ENCODE data around the gene ATP2C1.
"Not testable (repeated sequence)": the region's sequence is repeated elsewhere in the genome, so short reads cannot be mapped to it uniquely, and the experiment has no call there.

The ATP2C1 gene

DNA sequence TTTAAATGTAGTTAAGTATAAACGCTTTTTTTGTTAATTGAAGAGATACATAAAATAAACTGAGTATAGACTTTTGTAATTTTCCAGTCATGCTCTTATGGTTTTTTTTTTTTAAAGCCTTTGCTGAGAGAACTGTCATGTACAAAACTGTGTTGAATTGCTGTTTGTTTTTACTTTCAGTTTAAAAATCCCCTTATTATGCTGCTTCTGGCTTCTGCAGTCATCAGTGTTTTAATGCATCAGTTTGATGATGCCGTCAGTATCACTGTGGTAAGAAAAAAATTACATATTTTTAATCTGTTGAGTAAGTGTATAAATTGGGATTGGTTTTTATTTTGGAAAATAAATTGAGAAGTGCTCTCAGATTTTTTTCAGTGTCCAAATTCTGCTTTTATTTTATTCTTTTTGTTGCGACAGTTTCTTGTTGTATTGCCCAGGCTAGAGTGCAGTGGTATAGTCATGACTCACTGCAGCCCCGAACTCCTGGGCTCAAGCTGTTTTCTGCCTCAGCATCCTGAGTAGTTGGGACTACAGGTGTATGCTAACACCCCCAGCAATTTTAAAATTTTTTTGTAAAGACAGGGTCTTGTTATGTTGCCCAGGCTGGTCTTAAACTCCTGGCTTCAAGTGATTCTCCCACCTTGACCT is 40.7 kb downstream of the ATP2C1 start:
- DNase-seq (ENCODE audit: low read depth in 3 of 3): no peak

DNA sequence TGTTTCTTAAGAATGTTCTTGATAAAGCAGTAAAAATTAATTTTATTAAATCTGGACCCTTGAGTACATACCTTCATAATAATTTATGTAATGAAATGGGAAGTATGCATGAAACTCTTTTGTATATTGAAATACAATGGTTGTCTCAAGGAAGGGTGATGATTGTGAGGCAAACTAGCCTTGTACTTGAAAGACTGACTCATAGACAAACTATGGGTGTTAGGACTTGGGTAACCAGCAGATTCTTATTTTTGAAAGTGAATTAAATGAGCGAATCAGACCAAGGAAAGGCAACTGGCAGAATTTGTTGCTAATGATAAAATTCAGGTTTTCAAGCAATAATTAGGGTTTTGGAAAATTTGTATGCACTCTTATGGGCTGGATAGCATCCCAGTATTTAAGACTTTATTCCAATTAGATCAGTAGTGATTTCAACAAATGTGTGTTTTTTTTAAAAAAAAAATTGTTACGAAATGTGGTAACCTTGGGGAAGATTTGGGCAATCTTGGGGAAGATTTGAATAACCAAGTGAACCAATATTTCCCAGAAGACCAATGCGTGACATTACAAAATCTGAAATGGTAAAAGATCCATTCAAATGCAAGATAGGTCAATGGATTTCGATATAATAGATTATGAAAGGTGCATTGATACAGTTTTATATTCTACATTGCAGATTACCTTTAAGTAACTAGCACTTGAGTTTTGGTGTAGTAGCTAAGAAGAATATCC is 42.0 kb downstream of the ATP2C1 start:
- no peak for DNase-seq (ENCODE audit: low read depth in 3 of 3)

DNA sequence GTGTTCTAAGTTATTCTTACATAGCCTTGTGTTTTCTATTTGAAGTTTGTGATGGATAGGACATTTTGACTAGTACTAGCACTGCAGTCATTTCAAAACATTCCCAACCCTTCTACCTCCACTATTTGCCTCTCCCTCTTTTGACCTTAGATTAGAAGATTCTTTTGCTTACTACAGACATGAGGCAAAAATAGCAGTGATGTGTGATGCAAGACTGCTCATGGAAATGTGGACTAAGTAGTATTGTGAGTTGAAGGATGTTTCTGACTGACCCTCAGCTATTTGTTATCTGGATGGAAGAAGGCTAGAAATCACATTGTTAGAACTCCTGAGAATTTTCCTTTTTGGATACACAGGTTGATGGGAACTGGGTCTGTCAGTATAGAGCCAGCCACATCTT is 45.9 kb downstream of the ATP2C1 start:
- DNase-seq (ENCODE audit: low read depth in 3 of 3): no peak

DNA sequence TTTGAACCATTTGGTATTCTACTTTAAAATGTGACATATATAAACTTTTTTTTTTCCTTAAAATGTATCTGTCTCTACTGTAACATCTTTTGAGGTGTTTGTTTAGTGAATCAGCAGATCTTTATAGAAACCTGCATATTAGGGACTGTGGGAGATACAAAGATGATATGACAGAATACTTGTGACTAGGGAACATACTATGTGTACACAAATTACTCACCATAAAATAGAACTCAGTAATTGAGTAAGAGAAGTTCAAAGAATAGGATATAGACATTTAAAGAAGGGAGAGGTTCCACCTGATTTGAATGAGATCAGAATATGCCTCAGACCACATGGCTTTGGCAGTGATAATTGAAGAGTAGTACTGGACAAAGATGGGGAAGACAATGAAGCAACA is 47.9 kb downstream of the ATP2C1 start:
- no peak for DNase-seq (ENCODE audit: low read depth in 3 of 3)

DNA sequence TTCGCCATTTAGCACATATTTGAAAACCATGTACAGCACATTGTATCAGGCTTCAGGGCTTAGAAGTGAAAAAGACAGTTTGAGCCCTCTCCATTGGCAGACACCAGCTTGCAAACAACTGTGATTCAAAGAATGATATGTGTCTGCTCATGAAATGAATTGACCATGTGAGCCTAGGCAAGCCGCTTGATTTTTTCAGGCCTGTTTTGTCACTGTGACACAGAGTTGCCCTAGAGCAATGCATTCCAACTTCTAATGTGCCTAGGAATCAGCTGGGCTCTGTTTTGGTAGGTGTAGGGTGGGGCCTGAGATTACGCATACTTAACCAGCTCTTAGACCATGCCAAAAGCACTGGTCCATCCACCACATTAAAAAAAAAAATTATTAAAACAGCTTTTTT is 53.0 kb downstream of the ATP2C1 start:
- DNase-seq (ENCODE audit: low read depth in 3 of 3): no peak

DNA sequence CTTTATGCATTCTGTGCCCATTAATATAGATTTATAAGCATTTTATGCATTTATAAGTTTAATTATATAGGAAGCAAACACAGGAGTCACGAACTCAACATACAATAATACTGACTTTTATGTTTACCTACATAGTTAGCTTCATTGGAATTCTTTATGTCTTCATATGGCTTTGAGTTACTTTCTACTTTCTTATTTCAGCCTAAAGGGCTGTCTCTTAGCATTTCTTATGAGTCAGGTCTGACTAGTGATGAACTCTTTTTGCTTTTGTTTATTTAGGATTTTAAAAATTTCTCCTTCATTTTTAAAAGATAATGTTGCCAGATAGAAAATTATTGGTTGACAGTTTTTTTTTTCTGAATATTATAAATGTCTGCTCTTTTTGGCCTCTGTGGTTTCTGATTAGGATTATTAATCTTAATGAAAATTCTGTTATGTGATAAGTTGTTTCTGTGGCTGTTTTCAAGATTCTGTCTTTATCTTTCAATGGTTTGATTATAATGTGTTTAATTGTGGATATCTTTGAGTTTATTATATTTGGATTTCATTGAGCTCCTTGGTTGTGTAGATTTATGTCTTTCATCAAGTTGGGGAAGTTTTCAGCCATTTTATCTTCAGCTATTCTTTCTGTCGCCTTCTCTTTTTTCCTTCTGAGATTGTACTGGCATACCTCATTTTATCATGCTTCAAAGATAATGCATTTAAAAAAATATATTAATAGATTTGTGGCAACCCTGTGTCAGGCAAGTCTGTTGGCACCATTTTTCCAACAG is 54.3 kb downstream of the ATP2C1 start:
- DNase-seq (ENCODE audit: low read depth in 3 of 3): no peak

DNA sequence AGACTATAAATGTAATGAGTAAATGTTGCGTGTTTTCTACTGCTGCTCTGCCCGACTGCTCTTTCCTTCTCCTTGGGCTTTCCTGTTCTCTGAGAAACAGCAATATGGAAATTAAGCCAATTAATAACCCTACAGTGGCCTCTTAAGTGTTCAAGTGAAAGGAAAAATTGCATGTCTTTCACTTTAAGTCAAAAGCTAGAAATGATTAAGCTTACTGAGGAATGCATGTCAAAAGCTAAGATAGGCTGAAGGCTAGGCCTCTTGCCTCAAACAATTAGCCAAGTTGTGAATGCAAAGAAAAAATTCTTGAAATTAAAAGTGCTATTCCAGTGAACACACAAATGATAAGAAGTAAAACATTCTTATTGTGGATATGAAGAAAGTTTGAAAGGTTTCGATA is 55.0 kb downstream of the ATP2C1 start:
- DNase-seq (ENCODE audit: low read depth in 3 of 3): no peak

DNA sequence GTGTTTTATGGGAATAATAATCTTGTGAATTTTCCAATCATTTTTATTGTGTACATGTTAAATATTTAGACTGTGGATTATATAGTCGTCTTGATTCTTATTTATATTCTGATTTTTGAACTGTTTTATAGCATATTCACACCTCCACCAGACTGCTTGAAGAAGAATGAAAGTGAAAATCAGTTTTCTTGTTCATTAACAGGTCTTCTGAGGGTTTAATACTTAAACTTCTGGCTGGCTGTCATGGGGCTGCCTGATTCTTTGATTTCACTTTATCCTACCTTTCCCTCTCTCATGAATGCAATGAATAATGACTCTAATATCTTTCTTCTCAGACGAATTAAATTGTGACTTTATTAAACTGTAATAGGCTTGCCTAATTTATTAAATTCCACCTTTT is 56.2 kb downstream of the ATP2C1 start:
- DNase-seq (ENCODE audit: low read depth in 3 of 3): no peak

DNA sequence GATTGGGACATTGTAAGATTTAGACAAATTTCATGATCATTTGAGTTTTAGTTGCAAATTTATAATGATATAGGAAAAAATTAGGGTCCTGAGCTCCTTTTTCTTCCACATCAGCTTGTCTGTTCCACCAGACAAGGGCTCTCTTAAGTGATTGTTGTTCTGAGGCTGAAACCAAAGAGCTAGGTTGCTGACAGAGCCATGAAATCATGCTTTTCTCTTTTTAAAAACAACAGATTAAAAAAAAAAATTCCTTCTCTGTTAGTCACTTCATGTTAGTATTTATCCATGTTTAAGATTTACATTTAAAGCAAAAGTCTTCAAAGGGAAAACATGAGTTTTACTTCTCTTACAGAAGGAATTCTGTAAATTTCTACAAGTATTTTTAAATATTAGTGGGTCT is 56.8 kb downstream of the ATP2C1 start:
- DNase-seq (ENCODE audit: low read depth in 3 of 3): no peak

DNA sequence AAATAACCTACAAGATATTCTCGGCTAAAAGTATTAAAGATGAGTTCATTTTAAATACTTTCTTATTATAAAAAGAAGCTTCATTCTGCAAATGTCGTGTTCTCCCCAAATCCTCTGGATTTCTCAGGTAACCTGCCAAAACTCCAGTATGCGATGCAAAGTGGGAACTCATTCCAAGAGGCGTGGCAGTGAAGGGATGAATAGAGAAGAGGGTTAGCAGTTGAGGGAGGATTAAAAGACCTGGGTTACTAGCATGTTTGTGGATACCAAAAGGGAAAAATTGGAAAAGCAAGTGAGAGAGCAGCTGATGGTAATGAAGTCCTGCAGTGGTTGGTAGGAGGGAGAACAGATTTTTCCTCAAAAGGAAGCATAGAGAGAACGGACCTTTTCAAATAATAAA is 61.6 kb downstream of the ATP2C1 start:
- no peak for DNase-seq (ENCODE audit: low read depth in 3 of 3)

DNA sequence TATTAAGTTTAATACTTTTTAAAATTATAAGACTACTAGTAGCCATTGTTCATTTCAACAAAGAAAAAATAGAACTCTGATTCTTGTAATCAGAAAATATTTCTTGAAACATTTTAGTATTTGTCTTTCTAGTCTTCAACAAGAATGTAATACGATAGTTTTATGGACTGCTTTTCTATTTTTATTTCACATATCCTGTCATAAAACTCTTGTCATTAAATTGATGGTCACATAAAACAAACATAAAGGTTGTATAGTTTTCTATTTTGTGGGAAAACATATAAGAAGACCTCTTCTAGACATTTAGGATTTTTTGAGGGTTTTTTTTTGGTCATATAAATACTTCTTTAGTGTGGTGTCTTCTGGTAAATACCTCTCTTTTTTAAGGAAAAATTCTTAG is 62.4 kb downstream of the ATP2C1 start:
- no peak for DNase-seq (ENCODE audit: low read depth in 3 of 3)

DNA sequence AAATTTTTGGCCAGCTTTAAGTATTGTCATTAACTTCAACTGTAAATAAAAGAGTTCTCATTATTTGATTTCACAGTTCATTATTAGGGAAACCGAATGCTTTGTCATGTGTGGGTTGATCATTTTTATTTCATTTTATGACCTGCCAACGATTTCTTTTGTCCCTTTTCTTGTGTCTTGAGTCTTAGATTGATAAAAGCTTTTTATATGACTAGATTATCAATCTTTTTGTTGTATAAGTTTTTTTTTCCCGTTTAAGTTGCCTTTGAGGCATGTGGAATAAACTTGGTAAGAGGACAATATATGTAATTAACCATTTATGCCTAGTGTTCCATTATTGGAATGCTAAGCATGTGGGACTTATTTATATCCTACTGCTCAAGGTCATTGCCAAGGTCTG is 62.8 kb downstream of the ATP2C1 start:
- DNase-seq (ENCODE audit: low read depth in 3 of 3): no peak

DNA sequence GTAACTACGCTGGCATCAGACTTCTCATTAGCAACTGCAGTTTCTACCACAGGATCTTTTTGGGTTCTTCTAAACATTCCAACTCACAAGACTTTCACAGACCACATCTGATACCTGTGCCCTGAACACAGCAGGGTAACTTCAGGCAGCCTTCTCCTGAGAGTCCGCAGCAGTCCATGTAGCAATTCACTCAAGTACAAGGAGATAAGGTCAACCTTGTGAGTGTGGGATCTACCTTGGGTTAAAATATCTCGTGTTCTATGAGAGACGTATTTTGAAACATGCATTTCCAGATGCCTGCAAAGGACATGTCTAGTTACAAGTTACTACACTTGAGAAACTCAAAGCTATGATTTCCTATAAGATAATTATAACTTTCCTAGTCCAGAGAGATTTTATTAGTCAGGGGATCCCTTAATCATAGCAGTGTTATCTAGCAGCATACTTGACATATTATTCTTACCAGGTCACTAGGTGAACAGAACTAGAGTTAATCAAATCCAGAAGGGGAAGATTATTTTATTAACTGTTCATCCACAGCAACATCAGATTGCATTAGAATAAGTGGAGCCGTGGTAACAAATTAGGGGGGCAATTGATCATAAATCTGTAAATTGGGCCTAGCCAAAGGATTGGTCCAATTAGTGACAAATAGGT is 66.4 kb downstream of the ATP2C1 start:
- no peak for DNase-seq (ENCODE audit: low read depth in 3 of 3)

DNA sequence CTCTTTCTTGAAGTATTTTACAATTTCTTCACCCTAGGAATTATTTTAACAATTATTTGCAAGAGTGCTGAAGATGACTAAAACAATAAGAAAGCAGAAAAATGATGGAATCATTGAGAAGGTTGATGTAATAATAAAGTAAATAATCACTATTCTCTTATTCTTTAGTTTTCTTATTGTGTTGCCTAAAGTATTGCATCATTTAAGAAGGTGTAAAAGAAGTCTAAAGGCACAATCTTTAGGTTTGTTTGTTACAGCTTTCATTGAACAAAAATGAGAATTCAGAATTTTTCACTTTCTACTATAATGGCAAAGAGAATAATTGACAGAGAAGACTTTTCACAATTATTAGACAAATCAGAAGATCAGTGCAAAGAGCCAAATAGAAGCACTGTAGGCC is 67.6 kb downstream of the ATP2C1 start:
- no peak for DNase-seq (ENCODE audit: low read depth in 3 of 3)

DNA sequence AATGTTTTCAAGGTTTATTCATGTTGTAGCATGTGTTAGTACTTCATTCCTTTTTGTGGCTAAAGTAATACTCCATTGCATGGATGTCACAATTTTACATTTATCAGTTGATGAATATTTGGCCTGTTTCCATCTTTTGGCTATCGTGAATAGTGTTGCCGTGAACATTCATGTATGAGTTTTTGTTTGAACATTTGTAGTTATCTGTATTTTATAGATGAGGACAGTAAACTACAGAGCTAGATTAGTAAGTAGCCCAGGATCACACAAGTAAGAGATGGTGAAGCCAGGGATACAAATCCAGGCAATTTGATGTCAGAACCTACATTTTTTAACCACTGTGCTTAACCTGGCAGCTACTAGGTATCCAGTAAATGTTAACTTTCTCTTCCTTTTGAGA is 69.6 kb downstream of the ATP2C1 start:
- no peak for DNase-seq (ENCODE audit: low read depth in 3 of 3)

DNA sequence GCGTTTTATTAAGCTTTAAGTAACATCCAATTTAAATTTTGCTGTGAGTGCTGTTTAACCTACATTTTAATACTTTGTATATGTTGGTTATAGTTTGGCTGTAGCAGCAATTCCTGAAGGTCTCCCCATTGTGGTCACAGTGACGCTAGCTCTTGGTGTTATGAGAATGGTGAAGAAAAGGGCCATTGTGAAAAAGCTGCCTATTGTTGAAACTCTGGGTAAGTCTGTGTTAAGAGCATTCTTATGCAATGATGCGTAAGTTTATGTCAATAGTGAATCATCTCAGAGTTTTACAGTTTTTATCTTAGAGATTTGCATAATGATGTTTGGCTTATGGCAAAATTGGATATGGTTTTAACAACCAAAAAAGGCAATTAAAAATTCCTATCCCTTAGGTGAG is 70.0 kb downstream of the ATP2C1 start:
- DNase-seq (ENCODE audit: low read depth in 3 of 3): no peak

DNA sequence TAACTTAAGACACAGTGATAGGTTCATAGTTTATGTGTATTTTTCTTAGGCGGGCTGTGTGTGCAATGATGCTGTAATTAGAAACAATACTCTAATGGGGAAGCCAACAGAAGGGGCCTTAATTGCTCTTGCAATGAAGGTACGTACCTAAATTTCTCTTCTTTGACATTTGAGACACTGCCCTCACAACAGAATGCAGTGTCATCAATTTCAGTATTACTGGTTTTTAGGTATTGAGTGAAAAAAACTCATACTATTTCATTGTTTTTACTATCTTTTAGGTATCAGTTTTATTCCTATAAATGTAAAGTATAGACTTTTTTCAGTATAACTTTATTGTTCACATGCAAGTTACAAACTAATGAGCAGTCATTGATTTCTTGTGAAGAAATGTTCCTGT is 73.4 kb downstream of the ATP2C1 start:
- no peak for DNase-seq (ENCODE audit: low read depth in 3 of 3)

DNA sequence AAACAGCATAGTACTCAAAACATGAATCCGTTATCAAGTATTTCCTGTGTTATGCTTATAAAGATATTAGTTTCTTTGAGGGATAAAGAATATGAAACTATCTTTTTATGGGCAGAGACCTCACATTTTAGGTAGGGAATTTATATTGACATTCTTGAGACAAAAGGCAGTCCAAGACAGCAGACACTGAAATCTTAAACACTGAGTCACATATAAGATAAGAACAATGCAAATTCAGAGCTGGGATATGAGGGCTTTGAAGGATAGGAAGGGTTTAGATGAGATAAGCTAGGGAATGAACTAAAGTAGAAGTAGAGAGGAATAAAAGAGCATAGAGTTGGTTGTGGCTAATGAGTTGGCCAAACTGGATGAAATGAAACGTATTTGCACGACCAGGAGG is 74.3 kb downstream of the ATP2C1 start:
- no peak for DNase-seq (ENCODE audit: low read depth in 3 of 3)

DNA sequence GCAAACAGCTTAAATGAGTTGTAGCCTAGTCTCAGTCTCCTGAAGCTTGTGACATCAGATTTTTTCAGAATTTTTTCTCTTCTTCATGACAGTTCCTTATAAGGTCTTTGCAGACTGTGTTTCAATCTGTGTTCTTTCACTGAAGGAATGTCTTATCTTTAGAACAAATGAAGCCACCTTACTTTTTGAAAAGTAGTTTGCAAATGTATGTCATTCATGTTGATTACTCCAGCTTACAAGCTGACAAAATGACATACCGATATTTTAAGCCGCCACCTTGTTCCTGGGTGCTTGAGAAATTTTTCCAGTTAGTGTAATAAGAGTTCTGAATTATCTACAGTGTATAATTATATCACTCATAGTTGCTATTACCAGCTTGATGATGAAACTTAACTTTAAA is 75.7 kb downstream of the ATP2C1 start:
- DNase-seq (ENCODE audit: low read depth in 3 of 3): no peak

DNA sequence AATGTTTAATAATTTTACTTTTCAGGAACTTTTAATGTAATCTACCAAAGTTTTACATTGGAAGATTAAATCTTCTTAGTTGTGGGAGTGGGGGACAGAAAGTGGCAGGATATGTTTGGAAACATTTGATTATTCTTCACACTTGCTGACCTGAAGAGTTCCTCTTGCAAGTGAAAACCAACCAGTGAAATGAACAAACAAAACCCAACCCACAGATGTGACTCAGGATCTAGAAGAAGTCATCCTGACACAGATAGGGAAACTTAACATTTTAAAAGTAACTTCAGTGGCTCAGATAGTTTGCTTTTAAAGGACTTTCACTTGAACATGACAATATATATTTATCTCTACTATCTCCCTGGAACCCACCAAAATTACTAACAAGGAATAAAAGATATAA is 77.3 kb downstream of the ATP2C1 start:
- no peak for DNase-seq (ENCODE audit: low read depth in 3 of 3)

DNA sequence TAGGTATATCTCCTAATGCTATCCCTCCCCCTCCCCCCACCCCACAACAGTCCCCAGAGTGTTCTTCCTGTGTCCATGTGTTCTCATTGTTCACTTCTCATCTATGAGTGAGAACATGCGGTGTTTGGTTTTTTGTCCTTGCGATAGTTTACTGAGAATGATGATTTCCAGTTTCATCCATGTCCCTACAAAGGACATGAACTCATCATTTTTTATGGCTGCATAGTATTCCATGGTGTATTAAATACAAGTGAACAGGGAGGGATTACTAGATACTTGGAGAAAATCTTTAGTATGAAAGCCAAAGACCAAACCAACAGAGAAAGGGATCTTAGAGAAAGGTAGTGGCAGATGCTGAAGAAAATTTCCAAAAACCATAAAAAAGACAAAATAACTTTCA is 78.7 kb downstream of the ATP2C1 start:
- not testable (repeated sequence) for DNase-seq (ENCODE audit: low read depth in 3 of 3)

DNA sequence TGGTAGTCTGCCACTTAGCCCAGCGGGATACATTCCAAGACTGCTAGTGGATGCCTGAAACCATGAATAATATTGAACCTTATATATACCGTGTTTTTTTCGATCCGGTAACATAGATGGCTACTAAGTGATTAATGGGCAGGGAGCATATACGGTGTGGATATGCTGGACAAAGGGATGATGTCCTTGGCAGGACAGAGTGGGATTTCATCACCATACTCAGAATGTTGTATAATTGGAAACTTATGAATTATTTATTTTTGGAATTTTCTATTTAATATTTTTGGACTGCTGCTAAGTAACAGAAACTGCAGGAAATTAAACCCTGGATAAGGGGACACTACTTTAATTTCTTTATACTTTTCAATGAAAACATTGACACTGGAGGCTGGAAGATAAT is 79.5 kb downstream of the ATP2C1 start:
- DNase-seq (ENCODE audit: low read depth in 3 of 3): no peak

DNA sequence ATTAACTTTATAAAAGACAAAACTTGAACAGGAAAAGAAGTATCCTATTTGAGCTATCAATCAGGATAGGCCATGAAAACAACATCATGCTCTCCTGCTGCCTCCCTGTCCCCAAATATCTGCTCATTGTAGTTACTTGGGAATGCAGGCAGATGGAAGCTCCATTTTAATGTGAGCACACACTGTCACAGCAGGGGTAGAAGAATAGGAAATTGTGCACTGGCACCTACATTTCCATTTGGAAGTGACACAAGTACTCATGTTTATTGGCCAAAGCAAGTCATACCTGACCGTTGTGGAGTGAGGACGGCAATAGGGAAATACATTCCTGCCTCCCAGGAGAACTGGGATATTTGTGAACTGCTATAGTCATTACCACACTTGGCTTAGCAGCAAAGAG is 80.3 kb downstream of the ATP2C1 start:
- DNase-seq (ENCODE audit: low read depth in 3 of 3): no peak
